Stimulated activated CD4-positive, alpha-beta T cell treated with anti-CD3 and anti-CD28 coated beads, Interleukin-1b, Interleukin-23, amount 100 ng/mL, for 4 hours (primary cell): ENCODE data around the gene TP53.
"Not testable (repeated sequence)": the region's sequence is repeated elsewhere in the genome, so short reads cannot be mapped to it uniquely, and the experiment has no call there.

Source experiments
- DNase-seq, 2 donors: peaks; one replicate each; pipeline ENCODE4 v3.0.0-alpha.2; 2020; ENCODE audit warnings: low read depth in 2 of 2

Gene TP53

GRCh38 chr17:7674934-7675333 is 12.4 kb downstream of the TP53 start:
- DNase-seq, result no peak

DNA sequence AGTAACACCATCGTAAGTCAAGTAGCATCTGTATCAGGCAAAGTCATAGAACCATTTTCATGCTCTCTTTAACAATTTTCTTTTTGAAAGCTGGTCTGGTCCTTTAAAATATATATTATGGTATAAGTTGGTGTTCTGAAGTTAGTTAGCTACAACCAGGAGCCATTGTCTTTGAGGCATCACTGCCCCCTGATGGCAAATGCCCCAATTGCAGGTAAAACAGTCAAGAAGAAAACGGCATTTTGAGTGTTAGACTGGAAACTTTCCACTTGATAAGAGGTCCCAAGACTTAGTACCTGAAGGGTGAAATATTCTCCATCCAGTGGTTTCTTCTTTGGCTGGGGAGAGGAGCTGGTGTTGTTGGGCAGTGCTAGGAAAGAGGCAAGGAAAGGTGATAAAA is 14.1 kb downstream of the TP53 start:
- peak in 1 of 2 donors; percentile 21 for DNase-seq

DNA sequence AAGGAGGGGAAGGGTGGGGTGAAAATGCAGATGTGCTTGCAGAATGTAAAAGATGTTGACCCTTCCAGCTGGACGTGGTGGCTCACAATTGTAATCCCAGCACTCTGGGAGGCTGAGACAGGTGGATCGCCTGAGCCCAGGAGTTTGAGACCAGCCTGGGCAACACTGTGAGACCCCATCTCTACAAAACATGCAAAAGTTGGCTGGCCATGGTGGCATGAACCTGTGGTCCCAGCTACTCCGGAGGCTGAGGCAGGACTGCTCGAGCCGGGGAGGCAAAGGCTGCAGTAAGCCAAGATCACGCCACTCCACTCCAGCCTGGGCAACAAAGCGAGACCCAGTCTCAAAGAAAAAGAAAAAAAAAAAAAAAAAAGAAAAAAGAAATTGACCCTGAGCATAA is 18.8 kb downstream of the TP53 start:
- DNase-seq, result no peak

DNA sequence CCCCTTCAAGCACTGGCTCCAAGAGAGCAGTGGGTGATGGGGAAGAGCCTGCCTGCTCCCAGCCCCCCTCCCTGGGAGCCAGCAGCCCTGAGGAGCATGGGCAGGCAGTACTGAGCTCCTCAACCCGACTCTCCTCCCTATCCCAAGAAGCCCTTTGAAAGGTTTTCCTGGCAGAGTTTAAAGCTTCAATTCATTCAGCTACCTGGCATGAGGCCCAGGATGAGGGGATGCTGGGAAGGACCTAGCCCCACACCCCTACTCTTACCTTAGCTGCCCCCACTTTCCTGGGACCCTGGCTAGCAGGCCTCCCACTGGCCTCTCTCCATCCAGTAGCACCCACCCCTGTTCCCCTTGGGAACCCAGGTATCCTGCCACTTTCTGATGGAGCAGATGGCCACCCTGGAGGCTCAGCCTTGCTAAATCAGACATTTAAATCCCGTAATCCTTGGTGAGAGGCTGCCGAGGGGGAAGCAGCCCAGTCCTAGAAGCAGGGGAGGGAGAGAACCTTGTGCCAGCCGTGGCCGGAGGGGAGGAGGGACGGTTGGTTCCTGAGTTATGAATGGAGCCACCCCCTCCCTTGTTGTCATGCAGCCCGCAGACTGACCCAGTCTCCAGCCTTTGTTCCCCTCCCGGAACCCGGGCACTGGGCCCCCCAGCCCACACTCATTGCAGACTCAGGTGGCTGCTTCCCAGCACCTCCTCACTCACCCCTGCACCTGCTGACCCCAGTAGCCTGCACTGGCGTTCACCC is 19.5 kb downstream of the TP53 start:
- DNase-seq, result no peak

- DNase-seq, result no peak
Measured at GRCh38 chr17:7656958-7657609, 30.2 kb downstream of the TP53 start.

GRCh38 chr17:7655541-7655840 is 31.8 kb downstream of the TP53 start:
- DNase-seq, result no peak

DNA sequence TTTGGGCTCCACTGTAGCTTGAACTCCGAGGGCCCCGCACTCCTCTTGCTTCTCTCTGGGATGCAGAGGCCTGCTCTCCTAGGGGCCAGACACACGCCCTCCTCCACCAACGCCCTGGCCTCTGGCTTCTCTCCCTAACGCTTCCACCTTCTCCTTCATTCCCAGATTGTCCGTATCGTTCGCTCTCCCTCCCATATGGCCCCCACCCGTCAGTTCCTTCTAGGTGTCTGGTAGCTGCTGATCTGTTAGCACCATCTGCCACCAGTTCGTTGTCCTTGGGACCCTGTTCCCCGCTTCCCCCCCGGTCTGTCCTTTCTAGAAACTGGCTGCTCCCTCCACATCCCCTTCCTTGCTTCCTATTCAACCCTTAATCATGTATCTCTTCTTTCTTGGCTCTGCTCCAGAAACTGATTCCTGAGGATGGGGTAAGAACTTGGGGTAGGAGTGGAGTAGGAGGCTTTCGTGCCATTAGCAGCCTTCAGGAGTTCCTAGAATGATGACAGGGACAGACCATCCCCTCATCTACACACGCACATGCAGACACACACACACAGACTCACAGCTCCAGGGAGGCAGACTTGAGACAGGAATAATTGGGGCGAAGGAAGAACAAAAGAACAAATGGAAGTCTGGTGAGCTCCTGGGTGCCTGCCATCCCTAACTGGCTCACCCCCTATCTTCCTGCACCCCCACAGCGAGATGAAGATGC is 32.3 kb downstream of the TP53 start:
- DNase-seq, result no peak

GRCh38 chr17:7652388-7653356 is 34.6 kb downstream of the TP53 start:
- DNase-seq, result no peak

- DNase-seq, result no peak
Measured at GRCh38 chr17:7651665-7652387, 35.5 kb downstream of the TP53 start.

DNA sequence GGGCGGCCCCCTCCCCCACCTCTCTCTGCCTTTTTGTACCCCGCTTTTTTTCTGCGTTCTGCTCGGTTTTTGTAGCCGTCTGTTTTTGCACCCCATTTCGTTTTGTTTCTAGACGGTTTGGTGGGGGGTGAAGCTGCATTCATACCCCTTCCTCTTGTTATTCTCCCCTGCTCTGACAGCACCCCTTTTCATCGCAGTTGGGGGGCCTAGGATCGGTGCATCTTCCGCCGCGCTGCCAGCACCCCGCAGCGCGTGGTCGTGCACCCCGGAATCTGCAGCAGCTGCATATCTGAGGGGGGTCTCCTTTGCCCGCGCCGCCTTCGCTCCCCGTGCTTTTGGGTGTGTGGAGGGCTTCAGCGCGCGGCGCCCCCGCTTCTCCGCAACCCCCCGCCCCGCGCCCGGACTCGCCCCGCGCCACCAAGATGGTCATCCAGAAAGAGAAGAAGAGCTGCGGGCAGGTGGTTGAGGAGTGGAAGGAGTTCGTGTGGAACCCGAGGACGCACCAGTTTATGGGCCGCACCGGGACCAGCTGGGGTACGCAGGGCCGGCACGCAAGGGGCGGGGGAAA is 36.1 kb downstream of the TP53 start:
- no peak for DNase-seq

DNA sequence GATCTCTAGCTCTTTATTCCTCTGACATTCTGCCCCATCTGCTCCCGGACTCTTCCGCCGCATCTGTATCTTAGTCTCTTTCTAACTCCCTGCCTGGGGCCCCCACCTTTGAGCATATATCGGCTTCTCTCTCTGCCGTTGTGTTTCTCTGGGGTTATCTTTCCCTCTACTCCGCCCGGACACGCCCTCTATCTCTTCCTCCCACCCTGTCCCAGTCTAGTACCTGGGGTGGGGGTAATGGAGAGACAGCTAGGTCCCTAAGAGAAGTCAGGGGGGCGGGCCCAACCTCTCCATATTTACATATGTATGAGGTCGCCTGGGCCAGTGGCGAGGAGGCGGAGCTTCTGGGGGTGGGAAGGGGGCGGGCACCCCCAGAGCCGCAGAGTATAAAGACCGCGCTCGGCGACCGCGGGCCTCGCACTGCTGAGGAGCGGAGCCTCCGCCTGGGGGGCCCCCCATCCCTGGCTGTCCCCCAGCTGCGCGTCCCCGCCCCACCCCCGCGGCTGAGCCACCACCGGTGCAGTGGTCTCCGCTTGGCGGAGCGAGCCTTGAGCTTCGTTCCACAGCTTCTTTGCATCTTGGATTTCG is 36.7 kb downstream of the TP53 start, which contains the start of gene ATP1B2:
TSS of gene ATP1B2 (plus strand) at position 418 of the 588 bp plus-strand sequence. CDS start 593 bp downstream, outside the sequence.
- peak; percentile 63 to 71 for DNase-seq

DNA sequence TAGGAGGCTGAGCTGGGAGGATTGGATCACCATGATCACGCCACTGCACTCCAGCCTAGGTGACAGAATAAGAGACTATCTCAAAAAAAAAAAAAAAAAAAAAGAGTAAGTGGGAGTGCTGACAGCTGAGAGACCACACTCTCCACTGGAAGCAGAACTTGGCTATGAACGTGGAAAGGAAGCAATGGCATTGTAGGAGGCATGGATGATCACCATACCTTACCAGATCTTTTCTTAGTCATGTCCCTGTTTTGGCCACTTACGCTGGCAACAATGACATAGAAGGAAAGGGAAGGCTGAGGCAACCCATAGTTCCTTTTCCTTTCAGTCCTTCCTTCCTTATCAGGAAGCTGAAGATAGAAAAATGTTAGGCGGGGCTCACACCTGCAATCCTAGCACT is 40.3 kb downstream of the TP53 start:
- DNase-seq, result no peak

- DNase-seq, result no peak
Measured at GRCh38 chr17:7646457-7646856, 40.8 kb downstream of the TP53 start.

DNA sequence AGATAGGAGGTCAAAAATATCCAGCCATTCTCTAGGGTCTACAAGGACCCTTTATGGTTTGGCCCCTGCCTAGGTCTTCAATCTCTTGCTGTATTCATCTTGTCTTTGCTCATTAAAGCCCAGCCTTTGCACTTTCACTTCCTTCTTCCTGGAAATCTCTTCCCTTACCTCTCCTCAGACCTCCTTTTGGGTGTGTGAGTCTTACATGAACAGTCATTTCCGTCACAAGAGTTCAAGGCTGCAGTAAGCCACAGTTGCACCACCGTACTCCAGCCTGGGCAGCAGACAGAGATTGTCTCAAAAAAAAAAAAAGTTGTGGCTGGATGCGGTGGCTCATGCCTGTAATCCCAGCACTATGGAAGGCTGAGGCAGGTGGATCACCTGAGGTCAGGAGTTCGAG is 42.5 kb downstream of the TP53 start:
- DNase-seq, result no peak

GRCh38 chr17:7641635-7642034 is 45.7 kb downstream of the TP53 start:
- DNase-seq, result not testable (repeated sequence)

GRCh38 chr17:7640783-7641182 is 46.5 kb downstream of the TP53 start:
- no peak for DNase-seq

DNA sequence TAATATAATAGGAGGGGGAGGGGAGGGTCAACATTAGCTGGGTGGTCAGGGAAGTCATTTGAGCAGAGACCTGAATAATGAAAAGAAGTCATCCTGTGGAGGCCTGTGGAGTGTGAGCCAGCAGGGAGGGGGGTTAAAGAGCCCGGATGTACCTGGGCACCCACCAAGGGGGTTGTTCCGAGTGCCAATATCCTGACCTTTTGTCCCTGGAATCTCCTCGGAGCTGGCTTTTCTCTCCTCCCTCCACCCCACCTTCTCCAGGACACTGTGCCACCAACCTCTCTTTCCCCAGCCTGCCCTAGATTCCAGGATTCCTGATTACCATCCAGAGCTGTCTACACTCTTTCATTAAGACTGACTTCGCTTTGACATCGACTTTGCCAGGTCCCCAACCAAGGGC is 51.1 kb downstream of the TP53 start:
- DNase-seq, result no peak

DNA sequence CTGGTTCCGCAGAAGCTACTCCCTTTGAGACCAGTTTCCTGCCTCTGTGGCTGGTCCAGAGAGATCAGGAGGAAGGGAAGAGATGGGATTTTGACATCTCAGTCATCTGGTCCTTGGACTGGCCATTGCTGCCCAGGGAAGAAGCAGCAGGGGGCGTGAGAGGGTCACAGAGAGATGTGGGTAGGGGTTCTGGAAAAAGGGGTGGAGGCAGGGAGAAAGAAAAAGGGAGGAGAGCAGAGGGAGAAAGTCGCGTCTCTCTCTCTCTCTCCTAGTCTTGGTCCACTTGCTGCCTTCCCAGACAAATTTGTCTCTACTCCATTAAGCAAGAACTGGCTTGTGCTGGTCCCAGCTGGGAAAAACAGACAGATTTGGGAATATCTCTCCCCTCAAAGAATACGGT is 52.9 kb downstream of the TP53 start:
- no peak for DNase-seq

DNA sequence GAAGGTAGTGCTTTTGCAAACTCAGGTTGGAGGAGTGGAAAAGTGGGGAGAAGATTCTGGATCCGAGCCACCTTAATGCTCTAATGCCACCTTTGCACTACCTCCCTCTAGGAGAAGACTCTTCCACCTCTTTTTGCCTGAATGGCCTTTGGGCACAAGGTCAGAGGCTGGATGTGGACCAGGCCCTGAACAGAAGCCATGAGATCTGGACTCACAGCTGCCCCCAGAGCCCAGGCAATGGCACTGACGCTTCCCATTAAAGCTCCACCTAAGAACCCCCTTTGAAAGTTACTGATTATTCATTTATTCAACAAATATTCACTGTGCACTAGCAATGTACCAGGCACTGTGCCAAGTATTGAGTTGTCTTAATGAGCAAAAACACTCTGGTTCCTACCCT is 54.2 kb downstream of the TP53 start:
- no peak for DNase-seq

- no peak for DNase-seq
Measured at GRCh38 chr17:7632492-7632894, 54.8 kb downstream of the TP53 start.
